ENCODE measurements around the gene LPCAT1. TPM values are rescaled to one million over a fixed set of nuclear protein-coding genes. Genes with fewer than 3 reads are reported as not detected.
A peak's percentile ranks its signal among the peaks of the same experiment; 100 is the strongest.
"Not testable (repeated sequence)": the region's sequence is repeated elsewhere in the genome, so short reads cannot be mapped to it uniquely, and the experiment has no call there.

LPCAT1 gene
- total RNA-seq, 1 donor from 2014 or later = 11.5 TPM

- intact Hi-C loops (cut with DNase I) = no loop called here
- DNase-seq = peak; percentile 29
- no peak for ATAC-seq (ENCODE audit: poor library complexity)
These were observed 9.5 kb downstream of the LPCAT1 start for GRCh38 chr5:1514027-1514818.

DNA sequence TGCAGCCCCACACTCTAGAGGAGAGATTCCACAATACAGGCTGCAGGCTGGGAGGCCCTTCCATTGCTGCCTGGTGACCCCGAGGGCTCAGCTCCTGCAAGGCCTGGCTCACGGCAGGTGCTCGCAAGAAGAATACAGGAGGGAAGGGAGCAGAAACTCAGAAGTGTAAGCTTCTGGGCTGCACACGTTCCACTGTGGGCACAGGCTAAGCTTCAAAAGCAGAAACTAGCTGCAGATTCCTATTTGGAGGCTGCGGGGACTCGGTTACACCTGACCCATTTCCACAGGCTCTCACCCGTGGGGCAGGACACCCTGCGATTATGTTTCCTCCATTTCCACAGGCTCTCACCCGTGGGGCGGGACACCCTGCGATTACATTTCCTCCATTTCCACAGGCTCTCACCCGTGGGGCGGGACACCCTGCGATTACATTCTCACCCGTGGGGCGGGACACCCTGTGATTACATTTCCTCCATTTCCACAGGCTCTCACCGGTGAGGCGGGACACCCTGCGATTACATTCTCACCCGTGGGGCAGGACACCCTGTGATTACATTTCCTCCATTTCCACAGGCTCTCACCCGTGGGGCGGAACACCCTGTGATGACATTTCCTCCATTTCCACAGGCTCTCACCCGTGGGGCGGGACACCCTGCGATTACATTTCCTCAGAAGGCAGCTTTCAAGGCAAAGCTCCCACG lies 10.3 kb downstream of the LPCAT1 start:
- intact Hi-C loops (cut with DNase I) = no loop called here
- DNase-seq (peak; percentile 27), ATAC-seq (ENCODE audit: poor library complexity) (no peak)

GRCh38 chr5:1512541-1513291 lies 11.0 kb downstream of the LPCAT1 start:
- peak; percentile 24 for DNase-seq
- intact Hi-C loops (cut with DNase I) = no loop called here
- no peak for ATAC-seq (ENCODE audit: poor library complexity)

- intact Hi-C loops (cut with DNase I) = no loop called here
- ATAC-seq (ENCODE audit: poor library complexity) = no peak
- peak; percentile 30 for DNase-seq
These were observed 11.9 kb downstream of the LPCAT1 start for GRCh38 chr5:1511651-1512540.

DNA sequence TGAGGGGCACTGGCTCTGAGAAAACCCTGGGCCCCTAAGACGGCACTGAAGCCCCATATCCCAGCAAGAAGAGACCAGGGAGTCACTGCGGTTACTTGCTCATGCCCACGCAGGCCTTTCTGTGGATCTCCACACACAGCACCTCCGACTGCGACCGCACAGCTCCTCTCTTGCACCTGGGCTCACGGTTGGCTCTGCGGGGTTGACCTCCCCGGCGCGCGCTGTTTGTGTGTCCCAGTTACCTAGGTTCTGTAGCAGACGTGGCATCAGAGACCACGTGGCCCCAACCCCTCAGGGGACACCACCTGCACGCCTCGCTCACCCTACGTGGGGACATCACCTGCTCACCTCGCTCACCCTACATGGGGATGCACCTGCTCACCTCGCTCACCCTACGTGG lies 12.7 kb downstream of the LPCAT1 start:
- ATAC-seq (ENCODE audit: poor library complexity) (no peak), DNase-seq (peak; percentile 27)
- intact Hi-C loops (cut with DNase I) = no loop called here

DNA sequence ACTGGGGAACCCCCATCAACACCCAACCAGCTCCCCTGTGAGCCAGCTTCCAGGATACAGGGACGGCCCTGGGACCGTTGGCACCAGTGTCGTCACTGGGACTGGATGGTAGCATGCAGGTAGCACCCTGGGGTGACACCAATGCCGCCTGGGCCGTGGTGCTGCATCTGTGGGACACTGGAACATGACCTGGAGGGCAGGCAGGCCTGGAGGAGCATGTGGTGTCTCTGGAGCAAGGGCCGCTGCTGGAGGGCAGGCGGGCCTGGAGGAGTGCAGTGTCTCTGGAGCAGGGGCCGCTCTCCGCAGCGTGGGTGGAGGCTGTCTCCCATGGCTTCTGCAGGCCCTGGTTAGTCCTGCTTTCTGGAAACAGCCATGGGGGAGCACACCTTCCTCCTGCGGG lies 13.1 kb downstream of the LPCAT1 start:
- DNase-seq = peak; percentile 26
- ATAC-seq (ENCODE audit: poor library complexity) = no peak
- intact Hi-C loops (cut with DNase I) = no loop called here

GRCh38 chr5:1510151-1510561 lies 13.6 kb downstream of the LPCAT1 start:
- ATAC-seq (ENCODE audit: poor library complexity) = no peak
- intact Hi-C loops (cut with DNase I) = no loop called here
- DNase-seq = peak; percentile 24

GRCh38 chr5:1509346-1510085 lies 14.2 kb downstream of the LPCAT1 start:
- ATAC-seq (ENCODE audit: poor library complexity) (no peak), DNase-seq (peak; percentile 33)
- intact Hi-C loops (cut with DNase I) = no loop called here

DNA sequence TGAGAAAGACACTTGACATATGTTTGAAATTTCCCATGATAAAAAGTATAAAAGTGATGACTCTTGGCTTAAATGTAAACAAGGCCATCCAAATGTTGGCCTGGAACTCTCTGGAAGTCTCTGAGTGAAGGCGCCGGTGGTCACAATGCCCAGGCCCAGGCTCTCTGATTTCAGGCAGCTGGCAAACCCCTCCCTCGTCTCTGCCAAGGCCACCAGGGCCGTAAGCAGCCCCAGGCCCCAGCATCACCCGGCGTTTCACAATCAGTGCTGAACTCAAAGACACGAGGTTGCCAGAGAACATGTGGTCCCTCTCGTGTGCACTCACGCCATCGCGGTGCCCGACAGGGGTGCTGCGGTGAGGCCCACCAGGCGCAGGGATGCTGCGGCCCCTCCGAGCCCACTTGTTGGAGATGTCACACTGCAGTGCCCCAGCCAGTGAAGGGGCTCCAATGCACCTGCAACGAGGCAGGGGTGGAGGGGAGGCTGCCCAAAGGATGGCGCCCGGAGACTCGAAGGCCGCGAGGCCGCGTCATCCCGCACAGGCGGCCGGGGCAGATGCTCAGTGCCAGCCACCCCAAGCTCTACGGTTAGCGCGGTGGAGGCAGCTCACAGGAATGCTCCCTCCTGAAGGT lies 15.0 kb downstream of the LPCAT1 start:
- intact Hi-C loops (cut with DNase I) = no loop called here
- DNase-seq (peak; percentile 38), ATAC-seq (ENCODE audit: poor library complexity) (no peak)

DNA sequence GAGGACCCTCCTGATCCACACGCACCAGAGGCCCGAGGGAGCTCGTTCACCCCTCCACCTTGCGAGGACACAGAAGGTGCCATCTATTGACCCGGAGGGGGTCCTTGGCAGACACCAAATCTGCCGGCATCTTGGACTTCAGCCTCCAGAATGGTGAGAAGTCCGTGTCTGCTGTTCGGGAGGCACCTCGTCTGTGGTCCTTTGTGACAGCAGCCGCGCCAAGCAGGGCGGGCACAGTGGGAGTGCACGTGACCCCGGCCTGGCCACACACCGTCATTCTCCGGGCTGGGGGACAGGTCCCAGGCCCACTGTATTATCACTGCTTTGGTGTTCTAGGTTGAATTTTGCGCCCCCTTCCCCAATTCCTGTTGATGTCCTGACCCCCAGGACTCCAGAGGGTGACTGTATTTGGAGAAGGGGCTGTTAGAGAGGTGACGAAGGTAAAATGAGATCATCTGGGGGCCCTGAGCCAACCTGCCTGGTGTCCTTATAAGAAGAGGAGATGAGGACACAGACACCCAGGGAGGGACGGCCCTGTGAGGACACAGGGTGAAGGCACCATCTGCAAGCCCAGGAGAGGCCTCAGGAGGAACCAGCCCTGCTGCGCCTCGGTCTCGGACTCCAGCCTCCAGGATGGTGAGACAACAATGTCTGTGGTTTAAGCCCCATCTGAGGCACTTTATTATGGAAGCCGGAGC lies 15.7 kb downstream of the LPCAT1 start:
- ATAC-seq (ENCODE audit: poor library complexity) = no peak
- intact Hi-C loops (cut with DNase I) = no loop called here
- peak; percentile 30 for DNase-seq

DNA sequence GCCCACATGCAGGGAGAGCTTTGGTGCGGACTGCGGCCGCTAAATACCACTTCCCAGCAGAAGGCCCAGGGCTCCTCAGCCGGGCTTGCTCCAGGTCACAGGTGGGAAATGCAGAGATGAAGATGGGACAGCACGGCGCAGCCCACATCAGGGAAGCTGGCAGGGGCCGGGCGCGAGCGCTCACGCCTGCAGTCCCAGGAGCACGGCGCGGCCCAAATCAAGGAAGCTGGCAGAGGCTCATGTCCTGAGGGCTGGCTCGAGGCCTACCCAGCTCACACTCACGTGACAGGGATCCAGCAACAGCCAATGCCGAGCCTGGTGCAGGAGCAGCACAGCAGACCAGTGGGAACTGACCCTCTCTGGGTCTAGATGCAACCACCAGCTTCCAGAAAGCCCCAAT lies 16.3 kb downstream of the LPCAT1 start:
- DNase-seq = peak; percentile 53
- no peak for ATAC-seq (ENCODE audit: poor library complexity)
- intact Hi-C loops (cut with DNase I) = no loop called here

DNA sequence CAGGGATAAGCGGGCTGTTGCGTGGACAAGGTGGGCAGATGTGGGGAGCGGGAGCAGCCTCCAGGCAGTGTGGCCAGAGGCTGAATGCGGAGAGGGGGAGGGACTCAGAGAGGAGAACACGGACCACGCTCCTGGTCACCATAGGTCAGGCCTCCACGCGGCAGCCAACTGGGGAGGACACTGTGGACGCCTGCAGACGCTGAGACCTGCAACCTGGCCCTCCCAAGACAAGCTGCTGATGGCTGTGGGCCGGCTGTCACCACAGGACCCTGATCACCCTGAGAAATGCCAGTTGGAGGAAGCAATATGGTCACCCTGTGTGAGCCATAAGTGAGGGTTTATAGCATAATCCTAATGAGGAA lies 16.8 kb downstream of the LPCAT1 start:
- intact Hi-C loops (cut with DNase I) = no loop called here
- DNase-seq (peak; percentile 24), ATAC-seq (ENCODE audit: poor library complexity) (no peak)

DNA sequence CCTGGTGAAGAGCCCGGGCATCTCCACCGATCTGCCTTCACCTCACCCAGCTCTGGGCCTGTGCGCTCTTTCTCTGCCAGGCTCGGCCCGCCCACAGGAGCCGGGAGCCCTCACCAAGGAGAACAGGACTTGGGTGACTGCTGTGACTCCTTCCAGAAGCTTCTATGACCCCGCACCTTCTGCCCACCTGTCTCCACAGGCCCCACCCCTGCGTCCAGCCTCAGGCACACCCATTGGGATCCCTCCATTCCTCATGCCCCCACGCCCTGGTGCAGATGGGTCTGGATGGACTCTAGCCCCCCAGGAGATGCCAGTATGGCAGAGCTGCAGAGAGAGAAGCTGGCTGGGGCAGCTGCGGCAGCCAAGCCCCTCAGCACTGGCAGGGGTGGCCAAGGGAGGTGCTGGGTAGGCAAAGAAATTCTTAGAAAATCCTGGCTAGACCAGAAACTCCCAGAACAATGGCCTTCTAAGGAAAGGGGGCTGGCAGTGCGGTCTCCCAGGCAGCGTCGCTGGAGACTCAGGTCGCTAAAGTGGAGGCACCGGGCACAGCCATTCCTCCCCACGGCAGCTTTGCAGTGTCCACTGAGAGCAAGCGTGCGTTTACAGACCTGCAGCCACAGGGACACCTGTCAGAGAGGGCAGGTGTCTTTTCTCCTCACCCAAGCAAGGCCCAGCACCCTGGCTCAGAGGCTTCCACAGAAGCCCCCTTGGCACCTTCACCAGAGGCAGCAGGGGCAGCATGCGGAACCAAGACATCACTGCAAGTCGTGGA lies 17.3 kb downstream of the LPCAT1 start:
- DNase-seq (peak; percentile 31), ATAC-seq (ENCODE audit: poor library complexity) (no peak)
- intact Hi-C loops (cut with DNase I) = no loop called here

- peak; percentile 36 for DNase-seq
- intact Hi-C loops (cut with DNase I) = no loop called here
- ATAC-seq (ENCODE audit: poor library complexity) = no peak
These were observed 18.1 kb downstream of the LPCAT1 start for GRCh38 chr5:1505506-1506241.

GRCh38 chr5:1505089-1505488 lies 18.7 kb downstream of the LPCAT1 start:
- DNase-seq; intact Hi-C loops (cut with DNase I); ATAC-seq (ENCODE audit: poor library complexity): not testable (repeated sequence)

GRCh38 chr5:1504617-1505016 lies 19.1 kb downstream of the LPCAT1 start:
- no peak for DNase-seq
- ATAC-seq (ENCODE audit: poor library complexity) = no peak
- intact Hi-C loops (cut with DNase I) = no loop called here
